Myometrial cell (primary cell): ENCODE results near the gene ZDHHC20. TPM values are rescaled to one million over a fixed set of nuclear protein-coding genes. Genes with fewer than 3 reads are reported as not detected.

Source experiments
- total RNA-seq: library from RNA; depleted of rRNA; stranded (reverse); fragments of >200 nt; gene quantifications from 2 replicates; pipeline ENCODE4 v1.2.3, GENCODE V29; 2015

The ZDHHC20 gene, protein sequence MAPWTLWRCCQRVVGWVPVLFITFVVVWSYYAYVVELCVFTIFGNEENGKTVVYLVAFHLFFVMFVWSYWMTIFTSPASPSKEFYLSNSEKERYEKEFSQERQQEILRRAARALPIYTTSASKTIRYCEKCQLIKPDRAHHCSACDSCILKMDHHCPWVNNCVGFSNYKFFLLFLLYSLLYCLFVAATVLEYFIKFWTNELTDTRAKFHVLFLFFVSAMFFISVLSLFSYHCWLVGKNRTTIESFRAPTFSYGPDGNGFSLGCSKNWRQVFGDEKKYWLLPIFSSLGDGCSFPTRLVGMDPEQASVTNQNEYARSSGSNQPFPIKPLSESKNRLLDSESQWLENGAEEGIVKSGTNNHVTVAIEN
- 57.7 and 67.5 TPM in 2 replicates for total RNA-seq

GRCh38 chr13:21458813-21459701, at the start of gene ZDHHC20:
Gene ZDHHC20, minus strand, starts transcription at chr13:21459303. Its CDS starts 132 bp downstream, at chr13:21459171.

Other genes with a start within 250 kb of the ZDHHC20 start
- gene MICU2, start 144.9 kb upstream of the ZDHHC20 start, total RNA-seq, result 51.7 and 80.7 TPM in 2 replicates
- not detected in 2 replicates for gene FGF9, start 211.8 kb upstream of the ZDHHC20 start, total RNA-seq